Measurements from ENCODE around the gene CDH18. TPM values are rescaled to one million over a fixed set of nuclear protein-coding genes. Genes with fewer than 3 reads are reported as not detected.

Gene CDH18
- total RNA-seq, 2 donors from 2014 or later = 0.78 to 2.0 TPM

- H3K4me1 ChIP-seq = no peaks in the 10 kb centered on the region
- no peak for DNase-seq
- H3K27ac ChIP-seq = no peak overlapping the region
- no peak for TF ChIP-seq POLR2A (IDR thresholded peaks at IDR 0.05)
- no peak for TF ChIP-seq CTCF (IDR thresholded peaks at IDR 0.05)
- no peaks in the 10 kb centered on the region for H3K27me3 ChIP-seq
- H3K36me3 ChIP-seq (replicated peaks in 1 of 2; ENCODE audit: insufficient read depth in 1 of 2, low read depth in 2 of 2) = no peaks in the 10 kb centered on the region
- intact Hi-C loops (cut with DNase I) = no loop called here
- no peaks in the 10 kb centered on the region for H3K9me3 ChIP-seq
- no peak overlapping the region for H3K4me3 ChIP-seq
- no peak for ATAC-seq
Observed at GRCh38 chr5:19950897-19951296, 37.1 kb downstream of the CDH18 start.

GRCh38 chr5:19940192-19940591, 47.8 kb downstream of the CDH18 start:
- ATAC-seq (no peak), DNase-seq (no peak)
- H3K36me3 ChIP-seq (replicated peaks in 1 of 2; ENCODE audit: insufficient read depth in 1 of 2, low read depth in 2 of 2) = no peaks in the 10 kb centered on the region
- no peak overlapping the region for H3K27ac ChIP-seq
- H3K9me3 ChIP-seq = no peaks in the 10 kb centered on the region
- 81 to 85% methylated on average over 1 of the region's 1 CpG for WGBS, 2 donors
- intact Hi-C loops (cut with DNase I) = no loop called here
- TF ChIP-seq POLR2A (IDR thresholded peaks at IDR 0.05) (no peak), CTCF (IDR thresholded peaks at IDR 0.05) (no peak)
- H3K4me1 ChIP-seq = no peaks in the 10 kb centered on the region
- H3K4me3 ChIP-seq = no peak overlapping the region
- no peaks in the 10 kb centered on the region for H3K27me3 ChIP-seq

GRCh38 chr5:19930451-19930850, 57.5 kb downstream of the CDH18 start:
- TF ChIP-seq CTCF (IDR thresholded peaks at IDR 0.05) (no peak), POLR2A (IDR thresholded peaks at IDR 0.05) (no peak)
- Histone ChIP-seq H3K4me3 (no peak overlapping the region), H3K27ac (no peak overlapping the region), H3K36me3 (replicated peaks in 1 of 2; ENCODE audit: insufficient read depth in 1 of 2, low read depth in 2 of 2) (no peaks in the 10 kb centered on the region), H3K27me3 (no peaks in the 10 kb centered on the region), H3K9me3 (no peaks in the 10 kb centered on the region), H3K4me1 (no peaks in the 10 kb centered on the region)
- 69 to 70% methylated on average over 5 of the region's 5 CpGs for WGBS, 2 donors
- no peak for DNase-seq
- no peak for ATAC-seq
- intact Hi-C loops (cut with DNase I) = no loop called here

GRCh38 chr5:19928562-19929421, 59.2 kb downstream of the CDH18 start:
- TF ChIP-seq POLR2A (IDR thresholded peaks at IDR 0.05) (no peak), CTCF (IDR thresholded peaks at IDR 0.05) (no peak)
- Histone ChIP-seq H3K27ac (no peak overlapping the region), H3K4me1 (no peaks in the 10 kb centered on the region), H3K36me3 (replicated peaks in 1 of 2; ENCODE audit: insufficient read depth in 1 of 2, low read depth in 2 of 2) (no peaks in the 10 kb centered on the region), H3K9me3 (no peaks in the 10 kb centered on the region), H3K27me3 (no peaks in the 10 kb centered on the region), H3K4me3 (no peak overlapping the region)
- DNase-seq = no peak
- intact Hi-C loops (cut with DNase I) = no loop called here
- ATAC-seq = no peak
- 81% methylated on average over 3 of the region's 3 CpGs for WGBS, 2 donors

- Histone ChIP-seq H3K36me3 (replicated peaks in 1 of 2; ENCODE audit: insufficient read depth in 1 of 2, low read depth in 2 of 2) (no peaks in the 10 kb centered on the region), H3K27me3 (no peaks in the 10 kb centered on the region), H3K27ac (no peak overlapping the region), H3K4me1 (no peaks in the 10 kb centered on the region), H3K9me3 (no peaks in the 10 kb centered on the region), H3K4me3 (peak overlapping the region in 1 of 2 donors; percentile 0)
- intact Hi-C loops (cut with DNase I) = no loop called here
- ATAC-seq = no peak
- 69 to 72% methylated on average over 3 of the region's 3 CpGs for WGBS, 2 donors
- DNase-seq = no peak
- TF ChIP-seq POLR2A (IDR thresholded peaks at IDR 0.05) = no peak
- TF ChIP-seq CTCF (IDR thresholded peaks at IDR 0.05) = no peak
Observed at GRCh38 chr5:19927919-19928318, 60.1 kb downstream of the CDH18 start.

Data from body of pancreas (tissue), 4 donors.